HEK293 (cell line): ENCODE results near the gene MAGEF1.

Experiments used
- CTCF ChIA-PET: fragments of 350-600 bp; formaldehyde crosslinking; extraction: SDS; loops from one replicate; lab custom pipeline; 2021; ENCODE audit warnings: antibody characterized with exemption; lab: Yijun Ruan, JAX
- POLR2A ChIA-PET: fragments of 300-600 bp; formaldehyde crosslinking; extraction: SDS; loops from one replicate; lab custom pipeline; 2020; ENCODE audit warnings: antibody characterized with exemption, inconsistent platforms; lab: Yijun Ruan, JAX
- H3K27ac ChIP-seq: fragments of 200-500 bp; sonication (Bioruptor generic); 2 replicates; pipeline ENCODE4 v1.5.1; 2014; ENCODE audit warnings: low read depth, low read length, control low read depth, inconsistent platforms; ENCODE audit errors: extremely low read depth
- H3K36me3 ChIP-seq, 2 experiments: fragments of 200-500 bp in 1 of 2; sonication (Bioruptor generic) in 1 of 2; 1 replicate in 1 of 2; 2 replicates in 1 of 2; pipeline ENCODE4 v1.5.1; 2014 to 2017; ENCODE audit warnings: inconsistent platforms in 2 of 2, low read length in 2 of 2; ENCODE audit not compliant: control insufficient read depth in 2 of 2, insufficient read depth in 1 of 2
- H3K4me1 ChIP-seq: fragments of 200-500 bp; sonication (Bioruptor generic); 2 replicates; pipeline ENCODE4 v1.5.1; 2014; ENCODE audit warnings: mild to moderate bottlenecking, low read length, inconsistent platforms; ENCODE audit not compliant: control insufficient read depth, insufficient read depth
- H3K4me3 ChIP-seq: 2 replicates; pipeline ENCODE4 v1.5.1; 2011; ENCODE audit warnings: low read depth, mild to moderate bottlenecking, control low read depth, low read length, moderate library complexity
- H3K9me3 ChIP-seq: fragments of 200-500 bp; sonication (Bioruptor generic); 2 replicates; pipeline ENCODE4 v1.5.1; 2014; ENCODE audit warnings: low read depth, low read length, inconsistent platforms; ENCODE audit not compliant: control insufficient read depth, insufficient read depth
- AEBP2 ChIP-seq: fragments of 450-650 bp; formaldehyde crosslinking; IDR thresholded peaks from 2 replicates; pipeline ENCODE4 v1.5.1; 2016; ENCODE audit warnings: missing biosample characterization, missing genetic modification characterization, borderline replicate concordance
- GFI1B ChIP-seq: fragments of 450-650 bp; formaldehyde crosslinking; IDR thresholded peaks from 2 replicates; pipeline ENCODE4 v1.5.1; 2016; ENCODE audit warnings: missing biosample characterization, missing genetic modification characterization
- HIC1 ChIP-seq: fragments of 450-650 bp; formaldehyde crosslinking; IDR thresholded peaks from 2 replicates; pipeline ENCODE4 v1.5.1; 2016; ENCODE audit warnings: missing biosample characterization, missing genetic modification characterization
- KLF16 ChIP-seq: fragments of 450-650 bp; formaldehyde crosslinking; IDR thresholded peaks from 2 replicates; pipeline ENCODE4 v1.5.1; 2017; ENCODE audit warnings: missing biosample characterization, missing genetic modification characterization
- RBAK ChIP-seq: fragments of 450-650 bp; formaldehyde crosslinking; IDR thresholded peaks from 2 replicates; pipeline ENCODE4 v1.5.1; 2016; ENCODE audit warnings: missing biosample characterization, missing genetic modification characterization
- ZEB2 ChIP-seq: fragments of 450-650 bp; formaldehyde crosslinking; IDR thresholded peaks from 2 replicates; pipeline ENCODE4 v1.5.1; 2016; ENCODE audit warnings: missing biosample characterization, missing genetic modification characterization
- ZNF121 ChIP-seq: fragments of 450-650 bp; formaldehyde crosslinking; IDR thresholded peaks from 2 replicates; pipeline ENCODE4 v1.5.1; 2016; ENCODE audit warnings: missing biosample characterization, missing genetic modification characterization
- ZNF239 ChIP-seq: fragments of 450-650 bp; formaldehyde crosslinking; IDR thresholded peaks from 2 replicates; pipeline ENCODE4 v1.5.1; 2016; ENCODE audit warnings: missing biosample characterization, missing genetic modification characterization
- ZNF292 ChIP-seq: fragments of 450-650 bp; formaldehyde crosslinking; IDR thresholded peaks from 2 replicates; pipeline ENCODE4 v1.5.1; 2016; ENCODE audit warnings: low read depth, missing biosample characterization, missing genetic modification characterization, borderline replicate concordance
- ZNF311 ChIP-seq: fragments of 450-650 bp; formaldehyde crosslinking; IDR thresholded peaks from 2 replicates; pipeline ENCODE4 v1.5.1; 2017; ENCODE audit warnings: missing biosample characterization, missing genetic modification characterization, borderline replicate concordance
- ZNF324 ChIP-seq: fragments of 450-650 bp; formaldehyde crosslinking; IDR thresholded peaks from 2 replicates; pipeline ENCODE4 v1.5.1; 2016; ENCODE audit warnings: missing biosample characterization, missing genetic modification characterization
- ZNF660 ChIP-seq: fragments of 450-650 bp; IDR thresholded peaks from 2 replicates; pipeline ENCODE4 v1.5.1; 2018; ENCODE audit warnings: missing biosample characterization, mild to moderate bottlenecking, missing genetic modification characterization
- ZNF701 ChIP-seq: fragments of 450-650 bp; formaldehyde crosslinking; IDR thresholded peaks from 2 replicates; pipeline ENCODE4 v1.5.1; 2016; ENCODE audit warnings: missing biosample characterization, missing genetic modification characterization
- ZNF777 ChIP-seq: fragments of 450-650 bp; formaldehyde crosslinking; IDR thresholded peaks from 2 replicates; pipeline ENCODE4 v1.5.1; 2017; ENCODE audit warnings: missing biosample characterization, missing genetic modification characterization, borderline replicate concordance
- ZNF791 ChIP-seq: fragments of 450-650 bp; formaldehyde crosslinking; IDR thresholded peaks from 2 replicates; pipeline ENCODE4 v1.5.1; 2016; ENCODE audit warnings: missing biosample characterization, missing genetic modification characterization
- ZSCAN5A ChIP-seq: fragments of 450-650 bp; formaldehyde crosslinking; IDR thresholded peaks from 2 replicates; pipeline ENCODE4 v1.5.1; 2016; ENCODE audit warnings: missing biosample characterization, missing genetic modification characterization
- TF ChIP-seq, protein P1 (sequence below): fragments of 450-650 bp; formaldehyde crosslinking; IDR thresholded peaks from 2 replicates; pipeline ENCODE4 v1.5.1; 2016; ENCODE audit warnings: missing biosample characterization, missing genetic modification characterization
- TF ChIP-seq, protein P2 (sequence below): fragments of 450-650 bp; formaldehyde crosslinking; IDR thresholded peaks from 2 replicates; pipeline ENCODE4 v1.5.1; 2017; ENCODE audit warnings: missing biosample characterization, missing genetic modification characterization

MAGEF1 gene

GRCh38 chr3:184672335-184672734 is 39.5 kb downstream of the MAGEF1 start:
- Histone ChIP-seq H3K27ac (no peak overlapping the region), H3K9me3 (no peaks in the 10 kb centered on the region), H3K36me3 (no peaks in the 10 kb centered on the region)
- POLR2A ChIA-PET = no interaction called here
- CTCF ChIA-PET = no interaction called here
- TF ChIP-seq ZNF324 (tag by site-specific recombination) (no peak), RBAK (tag by site-specific recombination) (no peak), ZNF239 (tag by site-specific recombination) (no peak), ZSCAN5A (tag by site-specific recombination) (no peak)
- TF ChIP-seq, protein P1, sequence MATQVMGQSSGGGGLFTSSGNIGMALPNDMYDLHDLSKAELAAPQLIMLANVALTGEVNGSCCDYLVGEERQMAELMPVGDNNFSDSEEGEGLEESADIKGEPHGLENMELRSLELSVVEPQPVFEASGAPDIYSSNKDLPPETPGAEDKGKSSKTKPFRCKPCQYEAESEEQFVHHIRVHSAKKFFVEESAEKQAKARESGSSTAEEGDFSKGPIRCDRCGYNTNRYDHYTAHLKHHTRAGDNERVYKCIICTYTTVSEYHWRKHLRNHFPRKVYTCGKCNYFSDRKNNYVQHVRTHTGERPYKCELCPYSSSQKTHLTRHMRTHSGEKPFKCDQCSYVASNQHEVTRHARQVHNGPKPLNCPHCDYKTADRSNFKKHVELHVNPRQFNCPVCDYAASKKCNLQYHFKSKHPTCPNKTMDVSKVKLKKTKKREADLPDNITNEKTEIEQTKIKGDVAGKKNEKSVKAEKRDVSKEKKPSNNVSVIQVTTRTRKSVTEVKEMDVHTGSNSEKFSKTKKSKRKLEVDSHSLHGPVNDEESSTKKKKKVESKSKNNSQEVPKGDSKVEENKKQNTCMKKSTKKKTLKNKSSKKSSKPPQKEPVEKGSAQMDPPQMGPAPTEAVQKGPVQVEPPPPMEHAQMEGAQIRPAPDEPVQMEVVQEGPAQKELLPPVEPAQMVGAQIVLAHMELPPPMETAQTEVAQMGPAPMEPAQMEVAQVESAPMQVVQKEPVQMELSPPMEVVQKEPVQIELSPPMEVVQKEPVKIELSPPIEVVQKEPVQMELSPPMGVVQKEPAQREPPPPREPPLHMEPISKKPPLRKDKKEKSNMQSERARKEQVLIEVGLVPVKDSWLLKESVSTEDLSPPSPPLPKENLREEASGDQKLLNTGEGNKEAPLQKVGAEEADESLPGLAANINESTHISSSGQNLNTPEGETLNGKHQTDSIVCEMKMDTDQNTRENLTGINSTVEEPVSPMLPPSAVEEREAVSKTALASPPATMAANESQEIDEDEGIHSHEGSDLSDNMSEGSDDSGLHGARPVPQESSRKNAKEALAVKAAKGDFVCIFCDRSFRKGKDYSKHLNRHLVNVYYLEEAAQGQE = no peak
- TF ChIP-seq, all 188 proteins: peak for 0
- Histone ChIP-seq H3K4me1 (no peaks in the 10 kb centered on the region), H3K4me3 (no peak overlapping the region)

- CTCF ChIA-PET = interaction anchor here (0.6 kb wide), 1 partner anchor 85 kb away, joined by 3 read pairs; no protein-coding TSS in a partner anchor
- POLR2A ChIA-PET = no interaction called here
- TF ChIP-seq, protein P2, sequence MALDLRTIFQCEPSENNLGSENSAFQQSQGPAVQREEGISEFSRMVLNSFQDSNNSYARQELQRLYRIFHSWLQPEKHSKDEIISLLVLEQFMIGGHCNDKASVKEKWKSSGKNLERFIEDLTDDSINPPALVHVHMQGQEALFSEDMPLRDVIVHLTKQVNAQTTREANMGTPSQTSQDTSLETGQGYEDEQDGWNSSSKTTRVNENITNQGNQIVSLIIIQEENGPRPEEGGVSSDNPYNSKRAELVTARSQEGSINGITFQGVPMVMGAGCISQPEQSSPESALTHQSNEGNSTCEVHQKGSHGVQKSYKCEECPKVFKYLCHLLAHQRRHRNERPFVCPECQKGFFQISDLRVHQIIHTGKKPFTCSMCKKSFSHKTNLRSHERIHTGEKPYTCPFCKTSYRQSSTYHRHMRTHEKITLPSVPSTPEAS = peak; percentile 73
- no peak for TF ChIP-seq ZNF660
- peak; percentile 16; the same call in 1 of the 2 replicates for TF ChIP-seq HIC1 (tag by site-specific recombination)
- H3K4me1 ChIP-seq = no peaks in the 10 kb centered on the region
- no peaks in the 10 kb centered on the region for H3K36me3 ChIP-seq
- no peak overlapping the region for H3K4me3 ChIP-seq
- H3K27ac ChIP-seq = no peak overlapping the region
- H3K9me3 ChIP-seq = no peaks in the 10 kb centered on the region
Observed at GRCh38 chr3:184670091-184670602, 41.7 kb downstream of the MAGEF1 start.

GRCh38 chr3:184669578-184669977 is 42.3 kb downstream of the MAGEF1 start:
- POLR2A ChIA-PET = no interaction called here
- H3K4me3 ChIP-seq = no peak overlapping the region
- CTCF ChIA-PET = no interaction called here

More at GRCh38 chr3:184669578-184669977, 42.3 kb downstream of the MAGEF1 start:
- no peaks in the 10 kb centered on the region for H3K9me3 ChIP-seq
- H3K4me1 ChIP-seq = no peaks in the 10 kb centered on the region
- no peak overlapping the region for H3K27ac ChIP-seq
- H3K36me3 ChIP-seq = no peaks in the 10 kb centered on the region
- no peak for TF ChIP-seq ZNF292 (tag by site-specific recombination)
- TF ChIP-seq ZEB2 (tag by site-specific recombination) = no peak
- TF ChIP-seq ZNF121 = no peak
- TF ChIP-seq GFI1B (tag by site-specific recombination) = no peak
- TF ChIP-seq ZNF777 (tag by site-specific recombination) = no peak
- no peak for TF ChIP-seq AEBP2 (tag by site-specific recombination)
- no peak for TF ChIP-seq KLF16 (tag by site-specific recombination)
- no peak for TF ChIP-seq ZNF311 (tag by site-specific recombination)
- TF ChIP-seq ZNF791 = no peak
- TF ChIP-seq ZNF701 (tag by site-specific recombination) = no peak
